Measurements from ENCODE around the gene CARD6.

DNA sequence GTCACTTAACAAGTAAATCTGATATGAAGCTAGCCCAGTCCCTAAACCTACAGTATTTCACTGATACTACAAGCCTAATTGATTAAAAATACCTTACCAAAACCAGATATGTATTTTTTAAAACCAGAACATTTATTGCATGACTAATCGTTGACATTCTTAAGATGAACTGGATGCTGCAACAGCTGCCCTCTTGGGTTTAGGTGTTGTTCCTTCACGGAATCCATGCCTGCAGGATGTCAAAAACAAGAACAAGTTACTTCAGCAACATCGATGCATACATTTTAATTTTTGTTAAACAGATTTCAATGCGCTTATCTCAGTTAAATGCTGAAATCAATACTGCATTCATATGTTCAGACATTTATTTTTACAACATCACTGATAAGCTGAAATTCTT lies 8.8 kb upstream of the CARD6 start:
- TF ChIP-seq CTCF (IDR thresholded peaks at IDR 0.05; ENCODE audit: insufficient read depth, low read depth, low read length) (no peak), EZH2 (IDR thresholded peaks at IDR 0.05; ENCODE audit: insufficient read depth, low read length) (no peak)
